Skeletal muscle tissue (tissue), 4 donors: ENCODE results near the gene LBHD2. TPM values are rescaled to one million over a fixed set of nuclear protein-coding genes. Genes with fewer than 3 reads are reported as not detected.

Experiments
- H3K27ac ChIP-seq: one replicate; pipeline ENCODE4 v1.7.0; 2013; ENCODE audit warnings: mild to moderate bottlenecking, low read depth, low read length, inconsistent platforms
- H3K27me3 ChIP-seq, 3 donors: one replicate each; pipeline ENCODE4 v1.7.0; 2013; ENCODE audit warnings: low read length in 3 of 3; ENCODE audit not compliant: control insufficient read depth in 3 of 3, insufficient read depth in 3 of 3
- H3K36me3 ChIP-seq, 3 donors: one replicate each; pipeline ENCODE4 v1.7.0; 2013; ENCODE audit warnings: low read length in 3 of 3; ENCODE audit not compliant: control insufficient read depth in 3 of 3, insufficient read depth in 3 of 3
- H3K4me1 ChIP-seq, 3 donors: one replicate each; pipeline ENCODE4 v1.7.0; 2013; ENCODE audit warnings: low read length in 3 of 3, mild to moderate bottlenecking in 3 of 3; ENCODE audit not compliant: control insufficient read depth in 3 of 3, insufficient read depth in 3 of 3
- H3K4me3 ChIP-seq, 3 donors: one replicate each; pipeline ENCODE4 v1.7.0; 2013; ENCODE audit warnings: low read length in 3 of 3
- H3K9ac ChIP-seq, 3 donors: one replicate each; pipeline ENCODE4 v1.7.0; 2013; ENCODE audit warnings: low read length in 3 of 3, mild to moderate bottlenecking in 3 of 3, moderate library complexity in 2 of 3, low read depth in 1 of 3
- H3K9me3 ChIP-seq, 3 donors: one replicate each; pipeline ENCODE4 v1.7.0; 2013; ENCODE audit warnings: low read length in 3 of 3; ENCODE audit not compliant: control insufficient read depth in 3 of 3
- total RNA-seq: library from RNA; depleted of rRNA; stranded (reverse); fragments of >200 nt; gene quantifications from one replicate; pipeline ENCODE4 v1.2.3, GENCODE V29; 2014
- donor health status: Osteomylitis.

LBHD2 gene
- total RNA-seq, 1 donor from 2014 or later, result not detected

GRCh38 chr14:103103461-103104388 lies 19.7 kb downstream of the LBHD2 start:
- H3K27me3 ChIP-seq, result peaks cover 34 to 41% (median 36%) of the 10 kb centered on the region in 3 donors
- no peak overlapping the region for H3K27ac ChIP-seq
- no peaks in the 10 kb centered on the region for H3K36me3 ChIP-seq
- H3K9me3 ChIP-seq, result no peaks in the 10 kb centered on the region
- H3K4me1 ChIP-seq, result peaks cover 16 to 26% (median 24%) of the 10 kb centered on the region in 3 donors
- peak overlapping the region in 1 of 3 donors; percentile 54 for H3K4me3 ChIP-seq
- no peak overlapping the region for H3K9ac ChIP-seq

GRCh38 chr14:103104389-103104653 lies 20.3 kb downstream of the LBHD2 start:
- H3K36me3 ChIP-seq, result no peaks in the 10 kb centered on the region
- no peak overlapping the region for H3K4me3 ChIP-seq
- no peak overlapping the region for H3K27ac ChIP-seq
- H3K4me1 ChIP-seq, result peaks cover 18 to 27% (median 25%) of the 10 kb centered on the region in 3 donors
- H3K27me3 ChIP-seq, result peaks cover 34 to 41% (median 36%) of the 10 kb centered on the region in 3 donors
- H3K9me3 ChIP-seq, result no peaks in the 10 kb centered on the region
- no peak overlapping the region for H3K9ac ChIP-seq

- Histone ChIP-seq H3K4me1 (peaks cover 21 to 31% (median 28%) of the 10 kb centered on the region in 3 donors), H3K9me3 (no peaks in the 10 kb centered on the region), H3K4me3 (no peak overlapping the region), H3K9ac (no peak overlapping the region), H3K36me3 (no peaks in the 10 kb centered on the region), H3K27ac (no peak overlapping the region), H3K27me3 (peaks cover 34 to 41% (median 36%) of the 10 kb centered on the region in 3 donors)
Measured at GRCh38 chr14:103104654-103105452, 20.8 kb downstream of the LBHD2 start.

GRCh38 chr14:103105580-103106150 lies 21.7 kb downstream of the LBHD2 start:
- H3K36me3 ChIP-seq, result no peaks in the 10 kb centered on the region
- no peaks in the 10 kb centered on the region for H3K9me3 ChIP-seq
- peaks cover 29 to 39% (median 36%) of the 10 kb centered on the region in 3 donors for H3K4me1 ChIP-seq
- H3K4me3 ChIP-seq, result no peak overlapping the region
- H3K9ac ChIP-seq, result peak overlapping the region in 1 of 3 donors; percentile 33
- H3K27me3 ChIP-seq, result peaks cover 34 to 38% (median 36%) of the 10 kb centered on the region in 3 donors
- H3K27ac ChIP-seq, result no peak overlapping the region

- Histone ChIP-seq H3K9ac (no peak overlapping the region), H3K4me1 (peaks cover 47 to 57% (median 52%) of the 10 kb centered on the region in 3 donors), H3K4me3 (no peak overlapping the region), H3K27ac (no peak overlapping the region), H3K9me3 (no peaks in the 10 kb centered on the region), H3K36me3 (no peaks in the 10 kb centered on the region), H3K27me3 (peaks cover 20 to 24% (median 23%) of the 10 kb centered on the region in 3 donors)
Measured at GRCh38 chr14:103107455-103107854, 23.4 kb downstream of the LBHD2 start.

- Histone ChIP-seq H3K9ac (peak overlapping the region in 1 of 3 donors; percentile 33), H3K9me3 (no peaks in the 10 kb centered on the region), H3K36me3 (no peaks in the 10 kb centered on the region), H3K27me3 (peaks cover 14 to 17% (median 16%) of the 10 kb centered on the region in 3 donors), H3K4me1 (peaks cover 53 to 61% (median 58%) of the 10 kb centered on the region in 3 donors), H3K27ac (peak overlapping the region; percentile 54), H3K4me3 (no peak overlapping the region)
Measured at GRCh38 chr14:103107941-103108748, 24.1 kb downstream of the LBHD2 start.

- Histone ChIP-seq H3K27me3 (peaks cover 9 to 11% (median 10%) of the 10 kb centered on the region in 3 donors), H3K9ac (peak overlapping the region in 1 of 3 donors; percentile 33), H3K9me3 (no peaks in the 10 kb centered on the region), H3K4me1 (peaks cover 52 to 56% (median 53%) of the 10 kb centered on the region in 3 donors), H3K36me3 (no peaks in the 10 kb centered on the region), H3K27ac (peak overlapping the region; percentile 54), H3K4me3 (no peak overlapping the region)
Measured at GRCh38 chr14:103108749-103109207, 24.8 kb downstream of the LBHD2 start.

GRCh38 chr14:103109535-103110441 lies 25.8 kb downstream of the LBHD2 start:
- no peaks in the 10 kb centered on the region for H3K36me3 ChIP-seq
- H3K27ac ChIP-seq, result peak overlapping the region; percentile 86
- peak overlapping the region; percentile 49 to 58 (median 51) for H3K4me3 ChIP-seq
- H3K4me1 ChIP-seq, result peaks cover 47 to 53% (median 53%) of the 10 kb centered on the region in 3 donors
- peaks cover under 1 to 2% (median 1%) of the 10 kb centered on the region in 3 donors for H3K27me3 ChIP-seq
- peak overlapping the region; percentile 57 to 78 (median 60) for H3K9ac ChIP-seq
- no peaks in the 10 kb centered on the region for H3K9me3 ChIP-seq
